Psoas muscle (tissue), 8 donors: ENCODE measurements around the gene SETBP1. TPM values are rescaled to one million over a fixed set of nuclear protein-coding genes. Genes with fewer than 3 reads are reported as not detected.
"Not testable (repeated sequence)": the region's sequence is repeated elsewhere in the genome, so short reads cannot be mapped to it uniquely, and the experiment has no call there.

Source experiments
- ATAC-seq, 4 donors: fragments of 200-7000 bp; cut with Tn5 transposase; one replicate each; pipeline ENCODE4 v1.9.1; 2020; ENCODE audit warnings: moderate library complexity in 3 of 4, mild to moderate bottlenecking in 2 of 4
- DNase-seq, 2 donors: peaks; one replicate each; pipeline ENCODE4 v3.0.0-alpha.2; 2020
- H3K27ac ChIP-seq: fragments of 200-600 bp; one replicate; pipeline ENCODE4 v1.8.0; 2022
- H3K27me3 ChIP-seq, 3 donors: fragments of 200-600 bp in 1 of 3; one replicate each; pipeline versions ENCODE4 v1.6.1 to v1.8.0; 2013 to 2022; ENCODE audit warnings: low read length in 2 of 3, mild to moderate bottlenecking in 2 of 3, moderate library complexity in 1 of 3; ENCODE audit not compliant: insufficient read depth in 3 of 3
- H3K36me3 ChIP-seq, 2 donors: fragments of 200-600 bp in 1 of 2; one replicate each; pipeline versions ENCODE4 v1.6.1 to v1.8.0; 2013 to 2022; ENCODE audit warnings: low read depth in 1 of 2, mild to moderate bottlenecking in 1 of 2, moderate library complexity in 1 of 2; ENCODE audit not compliant: insufficient read depth in 1 of 2
- H3K4me1 ChIP-seq: fragments of 200-600 bp; one replicate; pipeline ENCODE4 v1.8.0; 2022
- H3K4me3 ChIP-seq: fragments of 200-600 bp; one replicate; pipeline ENCODE4 v1.8.0; 2022; ENCODE audit warnings: mild to moderate bottlenecking
- H3K9me3 ChIP-seq: fragments of 200-600 bp; one replicate; pipeline ENCODE4 v1.8.0; 2022
- CTCF ChIP-seq: fragments of 200-600 bp; IDR thresholded peaks from one replicate; pipeline ENCODE4 v1.8.0; 2022; ENCODE audit warnings: antibody characterized with exemption
- WGBS, 3 donors: extraction: QIAGEN DNeasy Blood & Tissue Kit; methylation state at CpG; one replicate each; pipeline versions ENCODE4 v1.1.6 to v1.1.7; 2013; 5-methylcytosine and 5-hydroxymethylcytosine counted together
- intact Hi-C, 2 donors: fragments of 100-400 bp; cut with DNase I; formaldehyde crosslinking; loops; one replicate each; pipeline versions ENCODE4 v1.11.0 to v1.14.2; 2022
- polyA plus RNA-seq, 3 donors: library from polyadenylated mRNA; stranded (reverse); fragments of 200-250 nt; gene quantifications; one replicate each; pipeline ENCODE4 v1.2.3, GENCODE V29; 2013
- total RNA-seq, 4 donors: library from RNA; stranded (reverse); fragmentation: NEBNext Ultra II Directional in 2 of 4; extraction: Animal tissue kit (Norgen Biotek cat#: 25700) in 2 of 4; gene quantifications; one replicate each; pipeline versions ENCODE4 v1.2.1 to v1.2.4, GENCODE V29; 2021 to 2023
- donor health status: healthy with polysubstance abuse.
- donor health status: DM: no; HTN: no; CAD: no; lungs with moderate emphysema.
- donor health status: Bipolar disorder and iron deficiency.
- donor health status: healthy.
- donor health status: DM: yes; HTN: yes; CAD: no.
- donor health status: DM: no; HTN: no; CAD: no.
- donor health status: DM: no; HTN: no; CAD: no.
- donor health status: DM: yes; HTN: yes; CAD: no.

The SETBP1 gene
- total and polyA plus RNA-seq, 7 donors: 0.61 to 21.0 (median 10.5) TPM

GRCh38 chr18:44796429-44797428, 116.0 kb downstream of the SETBP1 start:
- WGBS, 3 donors: 73 to 89% (median 73%) methylated on average over 6 of the region's 6 CpGs
- ATAC-seq (peak in 3 of 4 donors; percentile 18 to 35 (median 35)), DNase-seq (no peak)
- H3K27me3 ChIP-seq: no peaks in the 10 kb centered on the region
- H3K4me1 ChIP-seq: peaks cover 54% of the 10 kb centered on the region
- no peaks in the 10 kb centered on the region for H3K9me3 ChIP-seq
- no peak overlapping the region for H3K4me3 ChIP-seq
- intact Hi-C loops: loop anchor here in 1 of 2 donors (10.0 kb wide), 1 partner anchor 558 kb away; no protein-coding TSS in a partner anchor
- no peaks in the 10 kb centered on the region for H3K36me3 ChIP-seq
- TF ChIP-seq CTCF: no peak
- H3K27ac ChIP-seq: peak overlapping the region; percentile 63

DNA sequence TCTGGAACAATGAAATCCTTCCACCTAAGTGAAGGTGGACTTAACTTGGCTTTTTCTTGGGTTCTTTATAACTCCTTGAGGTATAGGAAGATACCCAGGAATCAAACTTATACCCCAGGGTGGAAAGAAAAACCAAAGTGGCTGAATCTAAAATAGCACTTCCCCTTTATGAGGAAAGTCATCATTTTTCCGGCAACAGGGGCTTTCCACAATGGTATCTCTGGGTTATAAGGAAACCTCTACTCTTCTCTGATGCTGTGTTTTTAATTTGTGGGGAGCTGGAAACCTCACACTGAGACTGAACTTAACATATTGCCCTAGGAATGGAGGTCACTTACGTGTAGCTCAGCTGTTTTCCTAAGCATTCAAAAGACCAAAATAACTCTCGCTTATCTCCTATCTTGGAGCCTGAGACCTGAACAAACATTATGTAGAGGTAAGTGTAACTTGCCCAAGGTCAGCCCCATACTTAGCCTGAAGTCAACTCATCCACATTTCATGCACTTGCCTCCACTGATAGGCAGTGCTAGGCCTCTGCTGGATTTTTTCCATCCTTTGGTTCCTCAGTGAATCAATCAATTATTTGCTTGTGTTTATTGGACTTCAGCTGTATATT, 117.9 kb downstream of the SETBP1 start:
- Histone ChIP-seq H3K27me3 (no peaks in the 10 kb centered on the region), H3K9me3 (no peaks in the 10 kb centered on the region), H3K4me3 (no peak overlapping the region), H3K4me1 (peaks cover 54% of the 10 kb centered on the region), H3K36me3 (no peaks in the 10 kb centered on the region), H3K27ac (peak overlapping the region; percentile 64)
- WGBS, 3 donors: 48 to 58% (median 51%) methylated on average over 3 of the region's 3 CpGs
- intact Hi-C loops: loop anchor here in 1 of 2 donors (10.0 kb wide), 1 partner anchor 556 kb away; no protein-coding TSS in a partner anchor
- DNase-seq (no peak), ATAC-seq (no peak)
- no peak for TF ChIP-seq CTCF

GRCh38 chr18:44799382-44799906, 118.8 kb downstream of the SETBP1 start:
- 68 to 74% (median 69%) methylated on average over 4 of the region's 4 CpGs for WGBS, 3 donors
- intact Hi-C loops: loop anchor here in 1 of 2 donors (10.0 kb wide), 1 partner anchor 555 kb away; no protein-coding TSS in a partner anchor
- Histone ChIP-seq H3K27ac (peak overlapping the region; percentile 64), H3K9me3 (no peaks in the 10 kb centered on the region), H3K4me3 (no peak overlapping the region), H3K36me3 (no peaks in the 10 kb centered on the region), H3K27me3 (no peaks in the 10 kb centered on the region), H3K4me1 (peaks cover 55% of the 10 kb centered on the region)
- ATAC-seq (no peak), DNase-seq (no peak)
- no peak for TF ChIP-seq CTCF

GRCh38 chr18:44799907-44800421, 119.3 kb downstream of the SETBP1 start:
- peak overlapping the region; percentile 64 for H3K27ac ChIP-seq
- TF ChIP-seq CTCF: no peak
- H3K4me1 ChIP-seq: peaks cover 60% of the 10 kb centered on the region
- no peaks in the 10 kb centered on the region for H3K9me3 ChIP-seq
- ATAC-seq (no peak), DNase-seq (no peak)
- intact Hi-C loops: loop anchor here in 1 of 2 donors (5.0 to 10.0 kb wide), 2 partner anchors 118 to 555 kb away; partner anchors contain the start of gene SETBP1
- H3K36me3 ChIP-seq: no peaks in the 10 kb centered on the region
- H3K27me3 ChIP-seq: no peaks in the 10 kb centered on the region
- H3K4me3 ChIP-seq: no peak overlapping the region
- 53 to 57% (median 54%) methylated on average over 1 of the region's 1 CpG for WGBS, 3 donors

DNA sequence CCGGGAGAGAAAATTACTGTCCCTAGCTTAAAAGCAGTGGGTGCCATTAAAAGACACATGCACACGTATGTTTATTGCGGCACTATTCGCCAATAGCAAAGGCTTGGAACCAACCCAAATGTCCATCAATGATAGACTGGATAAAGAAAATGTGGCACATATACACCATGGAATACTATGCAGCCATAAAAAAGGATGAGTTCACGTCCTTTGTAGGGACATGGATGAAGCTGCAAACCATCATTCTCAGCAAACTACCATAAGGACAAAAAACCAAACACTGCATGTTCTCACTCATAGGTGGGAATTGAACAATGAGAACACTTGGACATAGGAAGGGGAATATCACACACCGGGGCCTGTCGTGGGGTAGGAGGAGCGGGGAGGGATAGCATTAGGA, 120.1 kb downstream of the SETBP1 start:
- H3K36me3 ChIP-seq, ATAC-seq, H3K27me3 ChIP-seq, H3K9me3 ChIP-seq, DNase-seq, H3K4me3 ChIP-seq: not testable (repeated sequence)
- intact Hi-C loops: loop anchor here in 1 of 2 donors (5.0 kb wide), 1 partner anchor 118 kb away; the partner anchor contains the start of gene SETBP1
- WGBS, 3 donors: 95 to 99% (median 98%) methylated on average over 8 of the region's 8 CpGs
- Histone ChIP-seq H3K27ac (peak overlapping the region; percentile 64), H3K4me1 (peaks cover 68% of the 10 kb centered on the region)
